ENCODE results near the gene SLC4A8. TPM values are rescaled to one million over a fixed set of nuclear protein-coding genes. Genes with fewer than 3 reads are reported as not detected.

Gene SLC4A8
- total and polyA plus RNA-seq, 9 of the 15 experiments (the other 6 are each of a cell fraction or from before 2014, with no cell fraction given) = 0.04 to 1.5 (median 0.12) TPM; not detected in 2

DNA sequence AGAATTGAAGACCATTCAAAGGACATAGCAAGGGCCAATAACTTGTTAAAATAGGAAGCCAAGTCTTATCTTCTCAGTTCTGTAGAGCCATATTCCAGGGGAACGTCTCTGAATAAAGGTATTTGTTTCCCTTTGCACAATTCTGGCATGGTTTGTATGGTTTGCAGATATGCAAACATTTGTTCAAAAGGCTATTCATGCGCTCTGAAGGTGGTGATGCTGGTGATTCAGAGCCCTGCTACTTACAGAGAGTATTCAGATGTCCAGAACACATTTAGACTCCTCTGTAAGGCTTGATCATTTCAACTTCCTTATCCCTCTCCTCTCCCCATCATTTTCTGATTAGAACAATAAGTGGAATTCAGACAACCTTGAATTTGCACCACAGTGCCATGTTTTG lies 35.9 kb downstream of the SLC4A8 start (continued):
- no peak for TF ChIP-seq TFE3 (CRISPR knock-in tag; IDR thresholded peaks at IDR 0.05)

DNA sequence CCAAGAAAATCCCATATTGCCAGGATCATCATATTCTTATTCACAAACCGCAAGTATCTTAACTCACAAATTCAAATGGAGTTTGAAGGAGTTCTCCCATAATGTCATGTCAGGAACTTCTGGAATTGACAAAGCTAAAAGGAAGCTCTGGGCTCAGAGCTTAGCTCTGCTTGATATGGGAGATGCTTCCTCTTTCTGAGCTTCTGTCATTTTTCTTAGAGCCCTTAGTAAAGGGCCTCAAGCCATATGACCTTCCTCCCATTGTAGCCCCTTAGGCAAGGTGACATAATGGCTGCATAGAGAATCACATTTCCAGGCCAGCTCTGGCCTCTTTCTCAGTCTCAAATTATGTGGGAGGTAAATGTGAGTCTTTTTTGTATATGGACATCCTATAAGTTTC lies 40.9 kb downstream of the SLC4A8 start:
- Histone ChIP-seq H3K4me1 (replicated peaks in 1 of 2; ENCODE audit: control insufficient read depth in 2 of 2, insufficient read depth in 2 of 2, low read length in 2 of 2) (no peaks in the 10 kb centered on the region), H3K27me3 (ENCODE audit: control insufficient read depth in 2 of 2, insufficient read depth in 2 of 2, low read length in 2 of 2) (peaks cover 4 to 6% of the 10 kb centered on the region in 2 experiments; a peak in 4 of 5 replicates), H3K9me1 (ENCODE audit: control insufficient read depth, insufficient read depth, low read length) (no peaks in the 10 kb centered on the region), H3K36me3 (ENCODE audit: control insufficient read depth, insufficient read depth, low read length) (no peaks in the 10 kb centered on the region), H3K4me3 (no peak overlapping the region), H4K20me1 (replicated peaks; ENCODE audit: control insufficient read depth, insufficient read depth, low read length) (no peaks in the 10 kb centered on the region), H3K27ac (ENCODE audit: extremely low read depth, low read depth, low read length) (no peak overlapping the region), H3K9me3 (replicated peaks; ENCODE audit: control insufficient read depth, insufficient read depth, low read depth, low read length) (no peaks in the 10 kb centered on the region), H3K79me2 (ENCODE audit: control insufficient read depth, insufficient read depth, low read length) (no peaks in the 10 kb centered on the region), H3K4me2 (ENCODE audit: insufficient read depth, low read length) (no peak overlapping the region), H3K9ac (ENCODE audit: insufficient read depth in 1 of 2, low read depth in 2 of 2, low read length in 2 of 2) (no peak overlapping the region), H2AFZ (ENCODE audit: low read depth, low read length) (no peak overlapping the region)
- DNase-seq (ENCODE audit: extremely low read depth in 1 of 4, low spot score in 3 of 4) (no peak), FAIRE-seq (no peak), ATAC-seq (no peak)
- ChIA-PET CTCF (ENCODE audit: low intra/inter-chr PET ratio) (no interaction called here), POLR2A (no interaction called here)
- no TSS peak for BruUV-seq (replicated peaks)
- in situ Hi-C loops (cut with MboI) (no loop called here), intact Hi-C loops (cut with micrococcal nuclease) (no loop called here)
- TF ChIP-seq ZNF124 (CRISPR knock-in tag; IDR thresholded peaks at IDR 0.05) (no peak), FIP1L1 (IDR thresholded peaks at IDR 0.05; ENCODE audit: low read depth, low read length, poor library complexity, severe bottlenecking) (no peak), GABPB2 (CRISPR knock-in tag; conservative IDR thresholded peaks at IDR 0.05) (no peak), TSC22D4 (tag; IDR thresholded peaks at IDR 0.05) (no peak)
- TF ChIP-seq, protein P1, sequence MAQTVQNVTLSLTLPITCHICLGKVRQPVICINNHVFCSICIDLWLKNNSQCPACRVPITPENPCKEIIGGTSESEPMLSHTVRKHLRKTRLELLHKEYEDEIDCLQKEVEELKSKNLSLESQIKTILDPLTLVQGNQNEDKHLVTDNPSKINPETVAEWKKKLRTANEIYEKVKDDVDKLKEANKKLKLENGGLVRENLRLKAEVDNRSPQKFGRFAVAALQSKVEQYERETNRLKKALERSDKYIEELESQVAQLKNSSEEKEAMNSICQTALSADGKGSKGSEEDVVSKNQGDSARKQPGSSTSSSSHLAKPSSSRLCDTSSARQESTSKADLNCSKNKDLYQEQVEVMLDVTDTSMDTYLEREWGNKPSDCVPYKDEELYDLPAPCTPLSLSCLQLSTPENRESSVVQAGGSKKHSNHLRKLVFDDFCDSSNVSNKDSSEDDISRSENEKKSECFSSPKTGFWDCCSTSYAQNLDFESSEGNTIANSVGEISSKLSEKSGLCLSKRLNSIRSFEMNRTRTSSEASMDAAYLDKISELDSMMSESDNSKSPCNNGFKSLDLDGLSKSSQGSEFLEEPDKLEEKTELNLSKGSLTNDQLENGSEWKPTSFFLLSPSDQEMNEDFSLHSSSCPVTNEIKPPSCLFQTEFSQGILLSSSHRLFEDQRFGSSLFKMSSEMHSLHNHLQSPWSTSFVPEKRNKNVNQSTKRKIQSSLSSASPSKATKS (CRISPR knock-in tag; IDR thresholded peaks at IDR 0.05) = no peak
- 0% methylated on average over 1 of the region's 1 CpG for WGBS (ENCODE audit: insufficient coverage, low coverage, missing lambda C conversion rate)

Data from K562 (cell line).